Panc1 (cell line): ENCODE results near the gene HSPB2. TPM values are rescaled to one million over a fixed set of nuclear protein-coding genes. Genes with fewer than 3 reads are reported as not detected.
"Not testable (repeated sequence)": the region's sequence is repeated elsewhere in the genome, so short reads cannot be mapped to it uniquely, and the experiment has no call there.

Experiments
- ATAC-seq: fragments of 200-7000 bp; cut with Tn5 transposase; 2 replicates; pipeline ENCODE4 v1.9.1; 2020; ENCODE audit warnings: mild to moderate bottlenecking, moderate library complexity
- BruUV-seq: library from RNA; stranded (reverse); fragments of 400-500 nt; replicated peaks from 2 replicates; lab custom pipeline; 2021; lab: Mats Ljungman, UMichigan
- CTCF ChIA-PET: fragments of 300-600 bp; sonication (Branson Sonifier 250); formaldehyde crosslinking; loops from one replicate; lab custom pipeline; 2022; ENCODE audit warnings: antibody characterized with exemption; lab: Charles Lee
- POLR2A ChIA-PET: fragments of 300-600 bp; sonication (Branson Sonifier 250); formaldehyde crosslinking; loops from one replicate; lab custom pipeline; 2022; ENCODE audit warnings: antibody characterized with exemption; lab: Charles Lee
- DNase-seq: peaks from one replicate; pipeline ENCODE4 v3.0.0-alpha.2; 2010; ENCODE audit warnings: low read depth, low spot score
- H3K27ac ChIP-seq: 2 replicates; pipeline ENCODE4 v1.5.1; 2011; ENCODE audit warnings: mild to moderate bottlenecking, low read length, inconsistent platforms
- H3K27me3 ChIP-seq: fragments of 200-500 bp; sonication (Bioruptor generic); 2 replicates; pipeline ENCODE4 v1.6.0; 2014; ENCODE audit warnings: low read length, inconsistent platforms; ENCODE audit not compliant: control insufficient read depth, insufficient read depth
- H3K36me3 ChIP-seq: fragments of 200-500 bp; sonication (Bioruptor generic); 2 replicates; pipeline ENCODE4 v1.5.1; 2014; ENCODE audit warnings: inconsistent platforms, mild to moderate bottlenecking, low read length, moderate library complexity; ENCODE audit not compliant: control insufficient read depth, insufficient read depth
- H3K4me1 ChIP-seq: 2 replicates; pipeline ENCODE4 v1.5.1; 2011; ENCODE audit warnings: inconsistent platforms, mild to moderate bottlenecking, low read length, moderate library complexity; ENCODE audit not compliant: control insufficient read depth, insufficient read depth
- H3K4me3 ChIP-seq, 2 experiments: 2 replicates each; pipeline ENCODE4 v1.5.1; 2011 to 2012; ENCODE audit warnings: low read depth in 2 of 2, low read length in 2 of 2, mild to moderate bottlenecking in 2 of 2, inconsistent platforms in 1 of 2, moderate library complexity in 1 of 2
- H3K9me3 ChIP-seq: fragments of 200-500 bp; sonication (Bioruptor generic); 2 replicates; pipeline ENCODE4 v1.5.1; 2014; ENCODE audit warnings: low read depth, mild to moderate bottlenecking, inconsistent platforms, low read length, moderate library complexity; ENCODE audit not compliant: control insufficient read depth, insufficient read depth
- POLR2AphosphoS5 ChIP-seq: IDR thresholded peaks from 2 replicates; pipeline ENCODE4 v1.6.1; 2012; ENCODE audit warnings: mild to moderate bottlenecking, low read depth, low read length, moderate library complexity
- SIN3A ChIP-seq: IDR thresholded peaks from 2 replicates; pipeline ENCODE4 v1.6.1; 2012; ENCODE audit warnings: low read depth, mild to moderate bottlenecking, low read length, moderate library complexity, borderline replicate concordance; ENCODE audit not compliant: insufficient read depth
- TCF7L2 ChIP-seq: IDR thresholded peaks from 2 replicates; pipeline ENCODE4 v1.6.1; 2011; ENCODE audit warnings: mild to moderate bottlenecking, low read depth, low read length, inconsistent platforms
- in situ Hi-C: cut with HindIII; loops from 2 replicates; pipeline ENCODE4 v1.10.0; 2016; ENCODE audit warnings: low sequenced_read_pairs, low pct_unique_long_range_greater_than_20kb
- intact Hi-C: fragments of 100-400 bp; cut with micrococcal nuclease; formaldehyde crosslinking; loops from one replicate; pipeline ENCODE4 v1.10.0; 2022; ENCODE audit not compliant: unreplicated experiment
- total RNA-seq: library from RNA; stranded (reverse); gene quantifications from one replicate; pipeline ENCODE4 v1.2.1, GENCODE V29; 2021; ENCODE audit not compliant: unreplicated experiment
- TF ChIP-seq, protein P1 (sequence below): fragments of 450-650 bp; IDR thresholded peaks from 2 replicates; pipeline ENCODE4 v1.5.1; 2017; ENCODE audit warnings: mild to moderate bottlenecking
- TF ChIP-seq, protein P2 (sequence below), 2 experiments: IDR thresholded peaks; 2 replicates each; pipeline ENCODE4 v1.6.1; 2011 to 2012; ENCODE audit warnings: low read depth in 2 of 2, control low read depth in 1 of 2, low read length in 1 of 2, mild to moderate bottlenecking in 1 of 2, moderate library complexity in 1 of 2; ENCODE audit not compliant: insufficient read depth in 1 of 2

Gene HSPB2
- total RNA-seq, 1 experiment from 2014 or later = not detected

DNA sequence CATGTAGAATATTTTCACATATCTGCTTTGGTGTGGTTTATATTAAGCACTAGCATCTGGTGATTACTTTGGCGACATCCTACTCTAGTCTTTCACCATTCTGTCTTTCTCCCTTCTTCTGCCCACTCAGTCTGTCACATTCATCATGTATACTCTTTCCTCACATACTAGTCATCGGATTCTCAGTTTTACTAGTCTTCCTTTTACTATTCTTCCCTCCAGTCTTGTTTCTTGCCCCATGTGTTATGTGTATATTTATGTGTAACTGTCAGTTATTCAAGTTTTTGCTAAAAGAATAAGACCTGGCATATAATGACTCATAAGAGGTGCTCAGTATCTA, 20.0 kb downstream of the HSPB2 start:
- Histone ChIP-seq H3K4me1 (peaks cover 10% of the 10 kb centered on the region), H3K36me3 (no peaks in the 10 kb centered on the region), H3K27ac (no peak overlapping the region), H3K9me3 (no peaks in the 10 kb centered on the region), H3K4me3 (no peak overlapping the region), H3K27me3 (no peaks in the 10 kb centered on the region)
- no peak for TF ChIP-seq TCF7L2
- TF ChIP-seq, protein P1, sequence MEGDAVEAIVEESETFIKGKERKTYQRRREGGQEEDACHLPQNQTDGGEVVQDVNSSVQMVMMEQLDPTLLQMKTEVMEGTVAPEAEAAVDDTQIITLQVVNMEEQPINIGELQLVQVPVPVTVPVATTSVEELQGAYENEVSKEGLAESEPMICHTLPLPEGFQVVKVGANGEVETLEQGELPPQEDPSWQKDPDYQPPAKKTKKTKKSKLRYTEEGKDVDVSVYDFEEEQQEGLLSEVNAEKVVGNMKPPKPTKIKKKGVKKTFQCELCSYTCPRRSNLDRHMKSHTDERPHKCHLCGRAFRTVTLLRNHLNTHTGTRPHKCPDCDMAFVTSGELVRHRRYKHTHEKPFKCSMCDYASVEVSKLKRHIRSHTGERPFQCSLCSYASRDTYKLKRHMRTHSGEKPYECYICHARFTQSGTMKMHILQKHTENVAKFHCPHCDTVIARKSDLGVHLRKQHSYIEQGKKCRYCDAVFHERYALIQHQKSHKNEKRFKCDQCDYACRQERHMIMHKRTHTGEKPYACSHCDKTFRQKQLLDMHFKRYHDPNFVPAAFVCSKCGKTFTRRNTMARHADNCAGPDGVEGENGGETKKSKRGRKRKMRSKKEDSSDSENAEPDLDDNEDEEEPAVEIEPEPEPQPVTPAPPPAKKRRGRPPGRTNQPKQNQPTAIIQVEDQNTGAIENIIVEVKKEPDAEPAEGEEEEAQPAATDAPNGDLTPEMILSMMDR = no peak
- TF ChIP-seq SIN3A = no peak
- TF ChIP-seq, protein P2, sequence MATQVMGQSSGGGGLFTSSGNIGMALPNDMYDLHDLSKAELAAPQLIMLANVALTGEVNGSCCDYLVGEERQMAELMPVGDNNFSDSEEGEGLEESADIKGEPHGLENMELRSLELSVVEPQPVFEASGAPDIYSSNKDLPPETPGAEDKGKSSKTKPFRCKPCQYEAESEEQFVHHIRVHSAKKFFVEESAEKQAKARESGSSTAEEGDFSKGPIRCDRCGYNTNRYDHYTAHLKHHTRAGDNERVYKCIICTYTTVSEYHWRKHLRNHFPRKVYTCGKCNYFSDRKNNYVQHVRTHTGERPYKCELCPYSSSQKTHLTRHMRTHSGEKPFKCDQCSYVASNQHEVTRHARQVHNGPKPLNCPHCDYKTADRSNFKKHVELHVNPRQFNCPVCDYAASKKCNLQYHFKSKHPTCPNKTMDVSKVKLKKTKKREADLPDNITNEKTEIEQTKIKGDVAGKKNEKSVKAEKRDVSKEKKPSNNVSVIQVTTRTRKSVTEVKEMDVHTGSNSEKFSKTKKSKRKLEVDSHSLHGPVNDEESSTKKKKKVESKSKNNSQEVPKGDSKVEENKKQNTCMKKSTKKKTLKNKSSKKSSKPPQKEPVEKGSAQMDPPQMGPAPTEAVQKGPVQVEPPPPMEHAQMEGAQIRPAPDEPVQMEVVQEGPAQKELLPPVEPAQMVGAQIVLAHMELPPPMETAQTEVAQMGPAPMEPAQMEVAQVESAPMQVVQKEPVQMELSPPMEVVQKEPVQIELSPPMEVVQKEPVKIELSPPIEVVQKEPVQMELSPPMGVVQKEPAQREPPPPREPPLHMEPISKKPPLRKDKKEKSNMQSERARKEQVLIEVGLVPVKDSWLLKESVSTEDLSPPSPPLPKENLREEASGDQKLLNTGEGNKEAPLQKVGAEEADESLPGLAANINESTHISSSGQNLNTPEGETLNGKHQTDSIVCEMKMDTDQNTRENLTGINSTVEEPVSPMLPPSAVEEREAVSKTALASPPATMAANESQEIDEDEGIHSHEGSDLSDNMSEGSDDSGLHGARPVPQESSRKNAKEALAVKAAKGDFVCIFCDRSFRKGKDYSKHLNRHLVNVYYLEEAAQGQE (IDR thresholded peaks at IDR 0.05; ENCODE audit: insufficient read depth in 1 of 2, low read depth in 2 of 2, low read length in 1 of 2) = no peak
- TF ChIP-seq POLR2AphosphoS5 = no peak
- DNase-seq (no peak), ATAC-seq (no peak)
- POLR2A ChIA-PET = no interaction called here
- intact Hi-C loops = loop anchor here (1.0 kb wide), 1 partner anchor 49 kb away; no protein-coding TSS in a partner anchor
- CTCF ChIA-PET = interaction anchor here (1.1 kb wide), 1 partner anchor 49 kb away, joined by 3 read pairs; no protein-coding TSS in a partner anchor
- no TSS peak for BruUV-seq
- in situ Hi-C loops = no loop called here

DNA sequence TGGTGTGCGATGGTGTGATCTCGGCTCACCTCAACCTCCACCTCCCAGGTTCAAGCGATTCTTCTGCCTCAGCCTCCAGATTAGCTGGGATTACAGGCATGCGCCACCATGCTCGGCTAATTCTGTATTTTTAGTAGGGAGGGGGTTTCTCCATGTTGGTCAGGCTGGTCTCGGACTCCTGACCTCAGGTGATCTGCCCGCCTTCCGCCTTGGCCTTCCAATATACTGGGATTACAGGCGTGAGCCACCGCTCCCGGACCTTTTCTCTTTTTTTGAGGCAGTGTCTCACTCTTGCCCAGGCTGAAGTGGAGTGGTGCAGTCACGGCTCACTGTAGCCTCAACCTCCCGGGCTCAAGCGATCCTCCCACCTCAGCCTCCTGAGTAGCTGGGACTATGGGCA, 20.6 kb downstream of the HSPB2 start:
- intact Hi-C loops, H3K27ac ChIP-seq, BruUV-seq, H3K4me3 ChIP-seq, H3K9me3 ChIP-seq, DNase-seq, ATAC-seq, POLR2A ChIA-PET, H3K27me3 ChIP-seq, H3K36me3 ChIP-seq, in situ Hi-C loops: not testable (repeated sequence)
- peaks cover 12% of the 10 kb centered on the region for H3K4me1 ChIP-seq
- CTCF ChIA-PET = interaction anchor here (1.1 kb wide), 1 partner anchor 49 kb away, joined by 3 read pairs; no protein-coding TSS in a partner anchor

DNA sequence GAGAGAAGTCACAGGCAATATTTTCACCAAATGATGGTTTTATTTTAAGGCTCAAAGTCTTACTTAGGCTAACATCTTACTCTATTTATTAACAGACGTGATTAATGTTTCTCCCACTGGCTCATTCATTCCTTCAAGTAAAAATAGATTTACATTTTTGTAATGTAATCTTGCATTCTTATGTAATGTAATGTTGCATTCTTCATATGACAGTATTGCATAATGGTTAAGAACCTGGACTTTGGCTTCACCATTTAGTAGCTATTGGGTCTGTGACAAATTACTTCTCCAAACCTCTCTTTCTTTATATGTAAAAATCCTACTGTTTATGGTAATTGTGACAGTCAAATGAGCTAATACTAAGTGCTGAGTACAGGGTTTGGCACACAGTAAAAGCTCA, 21.3 kb downstream of the HSPB2 start:
- POLR2A ChIA-PET = no interaction called here
- H3K4me3 ChIP-seq = no peak overlapping the region
- H3K9me3 ChIP-seq = no peaks in the 10 kb centered on the region
- ATAC-seq = no peak
- no peak for DNase-seq
- intact Hi-C loops (no loop called here), in situ Hi-C loops (no loop called here)
- CTCF ChIA-PET = interaction anchor here (2.0 kb wide), 1 partner anchor 48 kb away, joined by 7 read pairs; no protein-coding TSS in a partner anchor
- H3K27ac ChIP-seq = no peak overlapping the region
- H3K36me3 ChIP-seq = no peaks in the 10 kb centered on the region
- H3K4me1 ChIP-seq = peaks cover 19% of the 10 kb centered on the region
- H3K27me3 ChIP-seq = no peaks in the 10 kb centered on the region
- TF ChIP-seq, protein P1 = no peak
- TF ChIP-seq TCF7L2 (no peak), POLR2AphosphoS5 (no peak), SIN3A (no peak)
- TF ChIP-seq, protein P2 (IDR thresholded peaks at IDR 0.05; ENCODE audit: insufficient read depth in 1 of 2, low read depth in 2 of 2, low read length in 1 of 2) = no peak
- BruUV-seq = no TSS peak
